Sigmoid colon (tissue), 4 donors: ENCODE measurements around the gene HOXA6.

ENCODE experiments used
- POLR2A ChIP-seq, 2 donors: fragments of 450-650 bp; IDR thresholded peaks; one replicate each; pipeline ENCODE4 v1.6.1; 2016; ENCODE audit warnings: antibody characterized with exemption in 2 of 2, mild to moderate bottlenecking in 2 of 2, moderate library complexity in 2 of 2
- POLR2AphosphoS5 ChIP-seq, 4 donors: sonication (generic); formaldehyde crosslinking; IDR thresholded peaks; one replicate each; pipeline ENCODE4 v1.6.1; 2017; ENCODE audit warnings: antibody characterized with exemption in 4 of 4
- TF ChIP-seq, protein P1 (sequence below), 4 experiments: fragments of 450-650 bp in 3 of 4; fragments of 200-600 bp in 1 of 4; IDR thresholded peaks; one replicate each; pipeline ENCODE4 v1.5.1; 2016 to 2019; ENCODE audit warnings: antibody characterized with exemption in 4 of 4, mild to moderate bottlenecking in 3 of 4, moderate library complexity in 2 of 4

DNA sequence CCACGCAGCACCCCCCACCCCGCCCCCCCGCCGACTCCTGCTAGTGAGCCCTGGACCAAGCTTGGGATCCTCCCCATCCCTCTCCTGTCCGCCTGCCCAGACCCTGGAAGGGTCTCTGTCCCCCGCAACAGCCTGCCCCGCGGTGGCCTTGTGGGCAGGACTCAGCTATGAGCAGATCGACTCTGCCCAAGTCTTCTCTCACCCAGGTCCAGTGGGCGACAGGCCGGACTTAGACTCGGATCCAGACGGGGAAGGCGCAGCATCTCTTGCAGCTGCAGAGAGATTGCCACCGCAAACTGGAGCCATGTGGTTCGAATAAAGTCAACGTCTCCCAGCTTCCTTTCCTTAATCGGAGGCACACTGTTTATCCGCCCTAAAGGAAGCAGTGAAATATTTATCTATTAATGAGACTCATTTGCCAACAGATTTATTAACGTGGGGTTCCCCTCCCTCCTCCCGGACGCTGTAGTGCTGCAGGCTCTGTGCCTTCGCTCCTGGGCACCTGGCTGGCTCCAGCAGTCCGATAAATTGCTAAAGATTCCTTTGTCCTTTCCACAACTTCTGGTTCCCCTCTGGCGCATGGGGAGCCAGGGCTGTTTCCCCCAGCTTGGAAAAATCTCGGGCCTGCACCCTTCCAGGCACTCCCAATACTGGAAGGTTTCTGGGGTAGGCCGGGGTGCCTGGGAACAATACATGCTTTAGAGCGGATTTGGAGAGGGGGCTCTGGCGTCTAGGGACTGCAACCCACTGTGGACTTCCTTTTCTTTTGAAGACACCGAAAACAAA lies 9.5 kb upstream of the HOXA6 start:
- TF ChIP-seq POLR2A (IDR thresholded peaks at IDR 0.05) (no peak), POLR2AphosphoS5 (IDR thresholded peaks at IDR 0.05) (no peak)
- TF ChIP-seq, protein P1, sequence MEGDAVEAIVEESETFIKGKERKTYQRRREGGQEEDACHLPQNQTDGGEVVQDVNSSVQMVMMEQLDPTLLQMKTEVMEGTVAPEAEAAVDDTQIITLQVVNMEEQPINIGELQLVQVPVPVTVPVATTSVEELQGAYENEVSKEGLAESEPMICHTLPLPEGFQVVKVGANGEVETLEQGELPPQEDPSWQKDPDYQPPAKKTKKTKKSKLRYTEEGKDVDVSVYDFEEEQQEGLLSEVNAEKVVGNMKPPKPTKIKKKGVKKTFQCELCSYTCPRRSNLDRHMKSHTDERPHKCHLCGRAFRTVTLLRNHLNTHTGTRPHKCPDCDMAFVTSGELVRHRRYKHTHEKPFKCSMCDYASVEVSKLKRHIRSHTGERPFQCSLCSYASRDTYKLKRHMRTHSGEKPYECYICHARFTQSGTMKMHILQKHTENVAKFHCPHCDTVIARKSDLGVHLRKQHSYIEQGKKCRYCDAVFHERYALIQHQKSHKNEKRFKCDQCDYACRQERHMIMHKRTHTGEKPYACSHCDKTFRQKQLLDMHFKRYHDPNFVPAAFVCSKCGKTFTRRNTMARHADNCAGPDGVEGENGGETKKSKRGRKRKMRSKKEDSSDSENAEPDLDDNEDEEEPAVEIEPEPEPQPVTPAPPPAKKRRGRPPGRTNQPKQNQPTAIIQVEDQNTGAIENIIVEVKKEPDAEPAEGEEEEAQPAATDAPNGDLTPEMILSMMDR (IDR thresholded peaks at IDR 0.05): no peak
